ENCODE results near the gene EDEM2.

DNA sequence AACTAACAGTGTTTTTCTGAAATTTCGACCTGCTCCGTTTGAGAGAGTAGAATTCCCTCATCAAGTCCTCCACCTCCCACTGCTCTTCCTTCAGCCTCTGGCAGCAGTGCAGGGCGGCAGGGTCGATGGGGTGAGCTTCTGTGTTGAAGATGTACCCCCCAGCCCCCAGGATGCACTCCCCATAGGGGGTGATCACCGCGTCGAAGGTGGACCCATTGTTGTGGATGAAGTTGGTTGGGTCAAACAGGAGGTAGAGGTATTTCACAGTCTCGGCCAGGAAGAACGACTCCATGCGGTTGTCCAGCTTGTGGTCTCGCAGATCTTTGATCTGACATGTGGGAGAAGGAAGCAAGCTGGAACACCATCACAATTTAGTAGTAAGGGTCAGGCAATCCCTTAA, 31.5 kb downstream of the EDEM2 start:
- TF ChIP-seq, protein P1, sequence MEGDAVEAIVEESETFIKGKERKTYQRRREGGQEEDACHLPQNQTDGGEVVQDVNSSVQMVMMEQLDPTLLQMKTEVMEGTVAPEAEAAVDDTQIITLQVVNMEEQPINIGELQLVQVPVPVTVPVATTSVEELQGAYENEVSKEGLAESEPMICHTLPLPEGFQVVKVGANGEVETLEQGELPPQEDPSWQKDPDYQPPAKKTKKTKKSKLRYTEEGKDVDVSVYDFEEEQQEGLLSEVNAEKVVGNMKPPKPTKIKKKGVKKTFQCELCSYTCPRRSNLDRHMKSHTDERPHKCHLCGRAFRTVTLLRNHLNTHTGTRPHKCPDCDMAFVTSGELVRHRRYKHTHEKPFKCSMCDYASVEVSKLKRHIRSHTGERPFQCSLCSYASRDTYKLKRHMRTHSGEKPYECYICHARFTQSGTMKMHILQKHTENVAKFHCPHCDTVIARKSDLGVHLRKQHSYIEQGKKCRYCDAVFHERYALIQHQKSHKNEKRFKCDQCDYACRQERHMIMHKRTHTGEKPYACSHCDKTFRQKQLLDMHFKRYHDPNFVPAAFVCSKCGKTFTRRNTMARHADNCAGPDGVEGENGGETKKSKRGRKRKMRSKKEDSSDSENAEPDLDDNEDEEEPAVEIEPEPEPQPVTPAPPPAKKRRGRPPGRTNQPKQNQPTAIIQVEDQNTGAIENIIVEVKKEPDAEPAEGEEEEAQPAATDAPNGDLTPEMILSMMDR (IDR thresholded peaks at IDR 0.05; ENCODE audit: insufficient read depth, low read length, poor library complexity, severe bottlenecking) = no peak
- TF ChIP-seq EZH2phosphoT487 (conservative IDR thresholded peaks at IDR 0.05; ENCODE audit: low read length) = no peak

Measured in SU-DHL-6 (cell line).